DMS53 treated with DMSO at 0.1 percent for 48 hours (cell line): ENCODE data around the gene SAMD7.
A peak's percentile ranks its signal among the peaks of the same experiment; 100 is the strongest.

Experiments
- DNase-seq: peaks from one replicate; lab custom pipeline; 2025; ENCODE audit not compliant: unreplicated experiment; lab: John Stamatoyannopoulos, UW

SAMD7 gene

GRCh38 chr3:169965562-169966427 is 54.4 kb downstream of the SAMD7 start:
- peak; percentile 36 for DNase-seq

- peak; percentile 66 for DNase-seq
Measured at GRCh38 chr3:169966428-169966950, 55.1 kb downstream of the SAMD7 start, which contains the start of gene SEC62. TSS of gene SEC62 (plus strand) at chr3:169966807. CDS start at chr3:169966823, 16 bp downstream.

GRCh38 chr3:169966951-169967915 is 55.9 kb downstream of the SAMD7 start:
- DNase-seq = no peak

GRCh38 chr3:169968224-169968885 is 57.0 kb downstream of the SAMD7 start:
- DNase-seq = no peak

GRCh38 chr3:169969174-169970095 is 58.1 kb downstream of the SAMD7 start:
- DNase-seq = no peak

- no peak for DNase-seq
Measured at GRCh38 chr3:169970847-169971246, 59.5 kb downstream of the SAMD7 start.

- DNase-seq = no peak
Measured at GRCh38 chr3:169971522-169971921, 60.1 kb downstream of the SAMD7 start.

GRCh38 chr3:169980055-169980454 is 68.7 kb downstream of the SAMD7 start:
- no peak for DNase-seq

- DNase-seq = no peak
Measured at GRCh38 chr3:169984292-169984691, 72.9 kb downstream of the SAMD7 start.
